OCI-LY1 (cell line): Measurements from ENCODE around the gene NEURL1B.

ENCODE experiments used
- H2AFZ ChIP-seq: fragments of 200-600 bp; sonication (generic), shearing (Covaris generic); 2 replicates; pipeline ENCODE4 v1.6.0; 2014; ENCODE audit warnings: antibody characterized with exemption, mild to moderate bottlenecking, low read length
- H3F3A ChIP-seq: fragments of 200-600 bp; sonication (generic), shearing (Covaris generic); 2 replicates; pipeline ENCODE4 v1.6.0; 2014; ENCODE audit warnings: mild to moderate bottlenecking, antibody characterized with exemption, low read length, moderate library complexity; ENCODE audit not compliant: insufficient read depth
- H3K27ac ChIP-seq: fragments of 200-600 bp; sonication (generic); 2 replicates; pipeline ENCODE4 v1.5.1; 2014; ENCODE audit warnings: low read length, mixed run types, mild to moderate bottlenecking, low read depth; ENCODE audit not compliant: poor library complexity, severe bottlenecking
- H3K27me3 ChIP-seq: fragments of 200-600 bp; sonication (generic); 2 replicates; pipeline ENCODE4 v1.6.0; 2014; ENCODE audit warnings: antibody characterized with exemption, mild to moderate bottlenecking, low read length, moderate library complexity; ENCODE audit not compliant: insufficient read depth
- H3K36me3 ChIP-seq: fragments of 200-600 bp; sonication (generic); 2 replicates; pipeline ENCODE4 v1.6.1; 2014; ENCODE audit warnings: mild to moderate bottlenecking, antibody characterized with exemption, low read length, moderate library complexity, mixed read lengths; ENCODE audit not compliant: insufficient read depth
- H3K4me1 ChIP-seq: fragments of 200-600 bp; sonication (generic); 2 replicates; pipeline ENCODE4 v1.5.1; 2014; ENCODE audit warnings: mild to moderate bottlenecking, low read length, moderate library complexity; ENCODE audit not compliant: insufficient read depth, severe bottlenecking
- H3K4me2 ChIP-seq: fragments of 200-600 bp; sonication (generic), shearing (Covaris generic); 2 replicates; pipeline ENCODE4 v1.6.1; 2014; ENCODE audit warnings: low read length
- H3K4me3 ChIP-seq: fragments of 200-600 bp; sonication (generic); 2 replicates; pipeline ENCODE4 v1.5.1; 2014; ENCODE audit warnings: low read length, low read depth, mild to moderate bottlenecking, mixed read lengths; ENCODE audit not compliant: poor library complexity, severe bottlenecking
- H3K79me2 ChIP-seq: fragments of 200-600 bp; shearing (Covaris generic); 2 replicates; pipeline ENCODE4 v1.6.1; 2016; ENCODE audit warnings: mixed run types, low read length, mixed read lengths; ENCODE audit not compliant: insufficient read depth
- H3K9ac ChIP-seq: fragments of 200-600 bp; sonication (generic), shearing (Covaris generic); 2 replicates; pipeline ENCODE4 v1.6.1; 2014; ENCODE audit warnings: mild to moderate bottlenecking, low read length, mixed read lengths
- H3K9me2 ChIP-seq: fragments of 200-600 bp; sonication (generic), shearing (Covaris generic); 2 replicates; pipeline ENCODE4 v1.6.1; 2014; ENCODE audit warnings: low read depth, mild to moderate bottlenecking, low read length, mixed read lengths
- H3K9me3 ChIP-seq: fragments of 200-600 bp; shearing (Covaris generic); 2 replicates; pipeline ENCODE4 v1.6.1; 2014; ENCODE audit warnings: low read length, mixed read lengths
- H4K20me1 ChIP-seq: fragments of 200-600 bp; sonication (generic), shearing (Covaris generic); 2 replicates; pipeline ENCODE4 v1.6.0; 2016; ENCODE audit warnings: mild to moderate bottlenecking, low read length; ENCODE audit not compliant: insufficient read depth
- EZH2 ChIP-seq: fragments of 200-600 bp; sonication (generic), shearing (Covaris generic); IDR thresholded peaks from 2 replicates; pipeline ENCODE4 v1.8.0; 2017; ENCODE audit warnings: borderline replicate concordance, mixed run types, mild to moderate bottlenecking, antibody characterized with exemption, low read length, moderate library complexity, mixed read lengths
- TF ChIP-seq, protein P1 (sequence below): fragments of 200-600 bp; sonication (generic), shearing (Covaris generic); IDR thresholded peaks from 2 replicates; pipeline ENCODE4 v1.5.1; 2017; ENCODE audit warnings: mild to moderate bottlenecking, antibody characterized with exemption, low read length, moderate library complexity, mixed read lengths

The NEURL1B gene

GRCh38 chr5:172733131-172733973 is 92.3 kb downstream of the NEURL1B start:
- H3K36me3 ChIP-seq: no peaks in the 10 kb centered on the region
- no peak overlapping the region for H2AFZ ChIP-seq
- no peaks in the 10 kb centered on the region for H3K4me1 ChIP-seq
- H3K4me2 ChIP-seq: no peak overlapping the region
- peaks cover 8% of the 10 kb centered on the region for H3K27me3 ChIP-seq
- H4K20me1 ChIP-seq: no peaks in the 10 kb centered on the region
- no peak overlapping the region for H3K4me3 ChIP-seq
- H3F3A ChIP-seq: no peaks in the 10 kb centered on the region
- no peak for TF ChIP-seq EZH2
- TF ChIP-seq, protein P1, sequence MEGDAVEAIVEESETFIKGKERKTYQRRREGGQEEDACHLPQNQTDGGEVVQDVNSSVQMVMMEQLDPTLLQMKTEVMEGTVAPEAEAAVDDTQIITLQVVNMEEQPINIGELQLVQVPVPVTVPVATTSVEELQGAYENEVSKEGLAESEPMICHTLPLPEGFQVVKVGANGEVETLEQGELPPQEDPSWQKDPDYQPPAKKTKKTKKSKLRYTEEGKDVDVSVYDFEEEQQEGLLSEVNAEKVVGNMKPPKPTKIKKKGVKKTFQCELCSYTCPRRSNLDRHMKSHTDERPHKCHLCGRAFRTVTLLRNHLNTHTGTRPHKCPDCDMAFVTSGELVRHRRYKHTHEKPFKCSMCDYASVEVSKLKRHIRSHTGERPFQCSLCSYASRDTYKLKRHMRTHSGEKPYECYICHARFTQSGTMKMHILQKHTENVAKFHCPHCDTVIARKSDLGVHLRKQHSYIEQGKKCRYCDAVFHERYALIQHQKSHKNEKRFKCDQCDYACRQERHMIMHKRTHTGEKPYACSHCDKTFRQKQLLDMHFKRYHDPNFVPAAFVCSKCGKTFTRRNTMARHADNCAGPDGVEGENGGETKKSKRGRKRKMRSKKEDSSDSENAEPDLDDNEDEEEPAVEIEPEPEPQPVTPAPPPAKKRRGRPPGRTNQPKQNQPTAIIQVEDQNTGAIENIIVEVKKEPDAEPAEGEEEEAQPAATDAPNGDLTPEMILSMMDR: no peak
- H3K27ac ChIP-seq: no peak overlapping the region
- H3K79me2 ChIP-seq: no peaks in the 10 kb centered on the region
- no peak overlapping the region for H3K9ac ChIP-seq
- no peaks in the 10 kb centered on the region for H3K9me3 ChIP-seq
- no peaks in the 10 kb centered on the region for H3K9me2 ChIP-seq

GRCh38 chr5:172733974-172734346 is 92.9 kb downstream of the NEURL1B start:
- Histone ChIP-seq H3K4me2 (no peak overlapping the region), H3K27me3 (peaks cover 8% of the 10 kb centered on the region), H2AFZ (no peak overlapping the region), H3K36me3 (no peaks in the 10 kb centered on the region), H3K4me1 (no peaks in the 10 kb centered on the region), H3K9me3 (no peaks in the 10 kb centered on the region), H3K79me2 (no peaks in the 10 kb centered on the region), H3K4me3 (no peak overlapping the region), H3K9ac (no peak overlapping the region), H3K27ac (no peak overlapping the region), H4K20me1 (no peaks in the 10 kb centered on the region), H3K9me2 (no peaks in the 10 kb centered on the region), H3F3A (no peaks in the 10 kb centered on the region)
- TF ChIP-seq EZH2: no peak
- TF ChIP-seq, protein P1: no peak

DNA sequence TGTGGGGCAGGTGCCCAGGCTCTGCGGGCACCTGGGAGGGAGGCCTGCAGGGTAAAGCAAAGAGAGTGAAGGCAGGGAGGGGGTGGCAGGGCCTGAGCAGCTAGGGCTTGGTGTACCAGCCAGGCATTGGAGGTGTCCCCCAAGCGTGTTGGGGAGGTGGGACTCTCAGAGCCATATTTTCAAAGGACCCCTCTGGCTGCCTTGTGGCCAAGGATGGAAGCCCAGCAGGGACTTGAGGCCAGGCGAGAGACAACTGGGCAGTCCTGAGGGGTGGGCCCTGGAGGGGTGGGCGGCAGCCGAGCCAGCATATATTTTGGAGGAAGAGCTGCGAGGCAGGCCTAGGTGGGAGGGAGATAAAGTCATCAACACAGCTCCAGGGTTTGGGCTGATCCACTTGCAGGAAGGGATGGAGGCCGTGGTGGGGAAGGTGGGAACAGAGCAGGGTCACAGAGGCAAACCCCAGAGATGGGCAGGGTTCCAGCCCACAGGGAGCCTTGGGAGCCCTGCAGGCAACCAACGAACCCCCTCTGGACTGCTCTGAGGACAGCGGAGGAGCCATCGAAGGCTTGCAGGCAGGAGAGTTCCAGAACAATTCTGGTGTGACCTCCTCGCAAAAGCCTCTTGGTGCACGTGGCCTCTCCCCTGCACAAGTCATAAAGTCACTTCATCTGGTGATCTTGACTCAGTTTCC is 94.2 kb downstream of the NEURL1B start:
- peaks cover 12% of the 10 kb centered on the region for H3K27me3 ChIP-seq
- H3K9me3 ChIP-seq: no peaks in the 10 kb centered on the region
- no peak overlapping the region for H3K4me3 ChIP-seq
- TF ChIP-seq, protein P1: no peak
- TF ChIP-seq EZH2: no peak
- no peak overlapping the region for H3K27ac ChIP-seq
- no peaks in the 10 kb centered on the region for H3K36me3 ChIP-seq
- H3K79me2 ChIP-seq: no peaks in the 10 kb centered on the region
- no peaks in the 10 kb centered on the region for H3K4me1 ChIP-seq
- no peaks in the 10 kb centered on the region for H3F3A ChIP-seq
- H4K20me1 ChIP-seq: no peaks in the 10 kb centered on the region
- no peaks in the 10 kb centered on the region for H3K9me2 ChIP-seq
- no peak overlapping the region for H3K9ac ChIP-seq
- no peak overlapping the region for H2AFZ ChIP-seq
- no peak overlapping the region for H3K4me2 ChIP-seq
